ENCODE data around the gene HECTD1. TPM values are rescaled to one million over a fixed set of nuclear protein-coding genes. Genes with fewer than 3 reads are reported as not detected.

Gene HECTD1
- total and polyA plus RNA-seq, 9 of the 15 experiments (the other 6 are each of a cell fraction or from before 2014, with no cell fraction given) = 27.9 to 111 (median 78.1) TPM

- TF ChIP-seq UBTF (IDR thresholded peaks at IDR 0.05; ENCODE audit: borderline replicate concordance in 1 of 2, low read depth in 2 of 2, low read length in 2 of 2) = peak; percentile 76 to 94
- no peak for TF ChIP-seq STAT5B (CRISPR knock-in tag; IDR thresholded peaks at IDR 0.05)
- TF ChIP-seq HMGN3 (IDR thresholded peaks at IDR 0.05; ENCODE audit: borderline replicate concordance, extremely low read depth, insufficient read length, low read depth, low read length) = peak; percentile 30
- no peak for TF ChIP-seq PHTF2 (CRISPR knock-in tag; IDR thresholded peaks at IDR 0.05)
- no peak for TF ChIP-seq ZNF143 (CRISPR knock-in tag; IDR thresholded peaks at IDR 0.05)
- no peak for TF ChIP-seq TBL1XR1 (IDR thresholded peaks at IDR 0.05; ENCODE audit: low read length in 2 of 2)
- TF ChIP-seq ZBTB8A (IDR thresholded peaks at IDR 0.05; ENCODE audit: partially characterized antibody) = no peak
- no peak for TF ChIP-seq TSHZ1 (CRISPR knock-in tag; IDR thresholded peaks at IDR 0.05)
- TF ChIP-seq SMAD2 (IDR thresholded peaks at IDR 0.05; ENCODE audit: low read depth, low read length) = no peak
- TF ChIP-seq MED1 (CRISPR knock-in tag; IDR thresholded peaks at IDR 0.05; ENCODE audit: borderline replicate concordance) = no peak
- no peak for TF ChIP-seq ZEB2 (IDR thresholded peaks at IDR 0.05)
- no peak for TF ChIP-seq NKRF (IDR thresholded peaks at IDR 0.05; ENCODE audit: borderline replicate concordance)
- TF ChIP-seq TCF7L2 (IDR thresholded peaks at IDR 0.05; ENCODE audit: low read depth, low read length) = no peak
- no peak for TF ChIP-seq OTX1 (CRISPR knock-in tag; IDR thresholded peaks at IDR 0.05)
- no peak for TF ChIP-seq ESRRA (IDR thresholded peaks at IDR 0.05; ENCODE audit: borderline replicate concordance, low read depth)
- TF ChIP-seq TBP (optimal IDR thresholded peaks at IDR 0.05; ENCODE audit: low read depth, low read length) = no peak
- TF ChIP-seq PTRF (tag; IDR thresholded peaks at IDR 0.05) = no peak
- 0 out of 2 replicates have a peak, but pooled peaks have one; percentile 4 for TF ChIP-seq HCFC1 (IDR thresholded peaks at IDR 0.05; ENCODE audit: low read depth, low read length)
- TF ChIP-seq TCF7 (IDR thresholded peaks at IDR 0.05; ENCODE audit: borderline replicate concordance) = no peak
- no peak for TF ChIP-seq TRIM25 (IDR thresholded peaks at IDR 0.05; ENCODE audit: borderline replicate concordance)
These were observed 272 bp downstream of the HECTD1 start (continued) for GRCh38 chr14:31207287-31207754.

Measured in K562 (cell line).